ENCODE data around the gene KRT76.

DNA sequence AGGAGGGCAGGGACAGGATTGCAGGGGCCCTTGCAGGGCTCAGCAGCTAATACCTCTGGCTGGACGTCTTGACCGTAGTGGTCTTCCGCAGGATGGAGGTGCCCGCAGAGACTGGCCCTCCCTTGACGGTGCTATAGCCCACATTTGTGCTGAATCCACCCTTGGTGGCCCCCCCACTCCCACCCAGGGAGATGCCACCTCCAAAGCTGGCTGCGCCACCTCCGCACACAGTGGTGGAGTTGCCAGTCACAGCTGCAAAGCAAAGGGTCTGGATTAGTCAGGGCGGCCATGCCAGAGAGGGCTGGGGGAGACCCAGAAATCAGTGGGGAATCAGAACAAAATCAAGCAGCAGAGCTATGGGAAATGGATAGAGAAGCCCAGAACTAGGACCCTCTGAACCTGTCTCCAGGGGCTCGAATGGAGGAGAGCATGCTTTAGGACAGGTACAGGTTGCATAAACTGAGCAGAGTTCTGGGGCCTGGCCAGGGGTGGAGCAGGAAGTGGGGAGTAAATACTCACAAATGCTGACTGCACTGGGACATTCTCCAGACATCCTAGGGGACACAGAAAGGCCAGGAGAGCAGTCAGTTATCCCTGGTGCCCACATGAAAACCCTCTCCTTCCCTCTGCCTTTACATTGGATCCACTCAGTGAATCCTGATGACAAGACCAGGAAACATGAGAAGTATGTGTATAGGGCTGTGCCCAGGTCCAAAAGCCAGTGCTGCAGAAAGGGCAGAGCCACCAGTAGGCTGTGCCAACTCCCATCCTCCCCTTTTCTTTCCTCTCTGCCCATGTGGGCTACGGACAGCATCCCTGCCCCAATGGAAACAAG, 44.9 kb upstream of the KRT76 start:
- no peak for TF ChIP-seq POLR2AphosphoS5 (IDR thresholded peaks at IDR 0.05; ENCODE audit: low read length)
- TF ChIP-seq, protein P1, sequence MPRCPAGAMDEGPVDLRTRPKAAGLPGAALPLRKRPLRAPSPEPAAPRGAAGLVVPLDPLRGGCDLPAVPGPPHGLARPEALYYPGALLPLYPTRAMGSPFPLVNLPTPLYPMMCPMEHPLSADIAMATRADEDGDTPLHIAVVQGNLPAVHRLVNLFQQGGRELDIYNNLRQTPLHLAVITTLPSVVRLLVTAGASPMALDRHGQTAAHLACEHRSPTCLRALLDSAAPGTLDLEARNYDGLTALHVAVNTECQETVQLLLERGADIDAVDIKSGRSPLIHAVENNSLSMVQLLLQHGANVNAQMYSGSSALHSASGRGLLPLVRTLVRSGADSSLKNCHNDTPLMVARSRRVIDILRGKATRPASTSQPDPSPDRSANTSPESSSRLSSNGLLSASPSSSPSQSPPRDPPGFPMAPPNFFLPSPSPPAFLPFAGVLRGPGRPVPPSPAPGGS (IDR thresholded peaks at IDR 0.05; ENCODE audit: borderline replicate concordance, insufficient read depth, low read depth, low read length, poor library complexity, severe bottlenecking): no peak
- TF ChIP-seq RELA (IDR thresholded peaks at IDR 0.05; ENCODE audit: borderline replicate concordance, partially characterized antibody): no peak
- TF ChIP-seq, protein P2, sequence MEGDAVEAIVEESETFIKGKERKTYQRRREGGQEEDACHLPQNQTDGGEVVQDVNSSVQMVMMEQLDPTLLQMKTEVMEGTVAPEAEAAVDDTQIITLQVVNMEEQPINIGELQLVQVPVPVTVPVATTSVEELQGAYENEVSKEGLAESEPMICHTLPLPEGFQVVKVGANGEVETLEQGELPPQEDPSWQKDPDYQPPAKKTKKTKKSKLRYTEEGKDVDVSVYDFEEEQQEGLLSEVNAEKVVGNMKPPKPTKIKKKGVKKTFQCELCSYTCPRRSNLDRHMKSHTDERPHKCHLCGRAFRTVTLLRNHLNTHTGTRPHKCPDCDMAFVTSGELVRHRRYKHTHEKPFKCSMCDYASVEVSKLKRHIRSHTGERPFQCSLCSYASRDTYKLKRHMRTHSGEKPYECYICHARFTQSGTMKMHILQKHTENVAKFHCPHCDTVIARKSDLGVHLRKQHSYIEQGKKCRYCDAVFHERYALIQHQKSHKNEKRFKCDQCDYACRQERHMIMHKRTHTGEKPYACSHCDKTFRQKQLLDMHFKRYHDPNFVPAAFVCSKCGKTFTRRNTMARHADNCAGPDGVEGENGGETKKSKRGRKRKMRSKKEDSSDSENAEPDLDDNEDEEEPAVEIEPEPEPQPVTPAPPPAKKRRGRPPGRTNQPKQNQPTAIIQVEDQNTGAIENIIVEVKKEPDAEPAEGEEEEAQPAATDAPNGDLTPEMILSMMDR (IDR thresholded peaks at IDR 0.05 in 2 of 3, conservative IDR thresholded peaks at IDR 0.05 in 1 of 3; ENCODE audit: control insufficient read depth in 2 of 3, extremely low read depth in 1 of 3, insufficient read depth in 1 of 3, low read depth in 3 of 3, low read length in 3 of 3): no peak
- no peak for TF ChIP-seq RAD21 (IDR thresholded peaks at IDR 0.05; ENCODE audit: insufficient read depth, low read depth, low read length)
- TF ChIP-seq POLR2A (IDR thresholded peaks at IDR 0.05; ENCODE audit: low read depth, low read length): no peak
- TF ChIP-seq, protein P3, sequence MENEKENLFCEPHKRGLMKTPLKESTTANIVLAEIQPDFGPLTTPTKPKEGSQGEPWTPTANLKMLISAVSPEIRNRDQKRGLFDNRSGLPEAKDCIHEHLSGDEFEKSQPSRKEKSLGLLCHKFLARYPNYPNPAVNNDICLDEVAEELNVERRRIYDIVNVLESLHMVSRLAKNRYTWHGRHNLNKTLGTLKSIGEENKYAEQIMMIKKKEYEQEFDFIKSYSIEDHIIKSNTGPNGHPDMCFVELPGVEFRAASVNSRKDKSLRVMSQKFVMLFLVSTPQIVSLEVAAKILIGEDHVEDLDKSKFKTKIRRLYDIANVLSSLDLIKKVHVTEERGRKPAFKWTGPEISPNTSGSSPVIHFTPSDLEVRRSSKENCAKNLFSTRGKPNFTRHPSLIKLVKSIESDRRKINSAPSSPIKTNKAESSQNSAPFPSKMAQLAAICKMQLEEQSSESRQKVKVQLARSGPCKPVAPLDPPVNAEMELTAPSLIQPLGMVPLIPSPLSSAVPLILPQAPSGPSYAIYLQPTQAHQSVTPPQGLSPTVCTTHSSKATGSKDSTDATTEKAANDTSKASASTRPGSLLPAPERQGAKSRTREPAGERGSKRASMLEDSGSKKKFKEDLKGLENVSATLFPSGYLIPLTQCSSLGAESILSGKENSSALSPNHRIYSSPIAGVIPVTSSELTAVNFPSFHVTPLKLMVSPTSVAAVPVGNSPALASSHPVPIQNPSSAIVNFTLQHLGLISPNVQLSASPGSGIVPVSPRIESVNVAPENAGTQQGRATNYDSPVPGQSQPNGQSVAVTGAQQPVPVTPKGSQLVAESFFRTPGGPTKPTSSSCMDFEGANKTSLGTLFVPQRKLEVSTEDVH (IDR thresholded peaks at IDR 0.05; ENCODE audit: low read depth, partially characterized antibody): no peak
- TF ChIP-seq MYC (IDR thresholded peaks at IDR 0.05; ENCODE audit: insufficient read depth, insufficient read length, insufficient replicate concordance, low read length, severe bottlenecking): no peak
- TF ChIP-seq CBFB (IDR thresholded peaks at IDR 0.05; ENCODE audit: low read depth): no peak
- TF ChIP-seq, protein P4, sequence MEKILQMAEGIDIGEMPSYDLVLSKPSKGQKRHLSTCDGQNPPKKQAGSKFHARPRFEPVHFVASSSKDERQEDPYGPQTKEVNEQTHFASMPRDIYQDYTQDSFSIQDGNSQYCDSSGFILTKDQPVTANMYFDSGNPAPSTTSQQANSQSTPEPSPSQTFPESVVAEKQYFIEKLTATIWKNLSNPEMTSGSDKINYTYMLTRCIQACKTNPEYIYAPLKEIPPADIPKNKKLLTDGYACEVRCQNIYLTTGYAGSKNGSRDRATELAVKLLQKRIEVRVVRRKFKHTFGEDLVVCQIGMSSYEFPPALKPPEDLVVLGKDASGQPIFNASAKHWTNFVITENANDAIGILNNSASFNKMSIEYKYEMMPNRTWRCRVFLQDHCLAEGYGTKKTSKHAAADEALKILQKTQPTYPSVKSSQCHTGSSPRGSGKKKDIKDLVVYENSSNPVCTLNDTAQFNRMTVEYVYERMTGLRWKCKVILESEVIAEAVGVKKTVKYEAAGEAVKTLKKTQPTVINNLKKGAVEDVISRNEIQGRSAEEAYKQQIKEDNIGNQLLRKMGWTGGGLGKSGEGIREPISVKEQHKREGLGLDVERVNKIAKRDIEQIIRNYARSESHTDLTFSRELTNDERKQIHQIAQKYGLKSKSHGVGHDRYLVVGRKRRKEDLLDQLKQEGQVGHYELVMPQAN (conservative IDR thresholded peaks at IDR 0.05): no peak

Measured in GM12878 (cell line).